K562 (cell line): ENCODE measurements around the gene PPP4R4. TPM values are rescaled to one million over a fixed set of nuclear protein-coding genes. Genes with fewer than 3 reads are reported as not detected.

ENCODE experiments used
- ATAC-seq: fragments of 200-7000 bp; cut with Tn5 transposase; 3 replicates; pipeline ENCODE4 v1.9.1; 2020; ENCODE audit warnings: moderate library complexity
- BruUV-seq: library from RNA; stranded (reverse); fragments of 400-500 nt; replicated peaks from 2 replicates; lab custom pipeline; 2021; lab: Mats Ljungman, UMichigan
- CTCF ChIA-PET: fragments of 300-600 bp; formaldehyde crosslinking; extraction: SDS; loops from one replicate; lab custom pipeline; 2021; ENCODE audit warnings: low intra/inter-chr PET ratio; lab: Yijun Ruan, JAX
- POLR2A ChIA-PET: fragments of 300-600, 350-650 bp; sonication (Branson Sonifier 250); formaldehyde crosslinking; extraction: SDS; loops from one replicate; lab custom pipeline; 2021; ENCODE audit warnings: antibody characterized with exemption, inconsistent platforms; lab: Yijun Ruan, JAX
- DNase-seq, 4 experiments: peaks; one replicate each; pipeline versions ENCODE4 v3.0.0 to v3.0.0-alpha.2; 2011 to 2018; ENCODE audit warnings: low spot score in 3 of 4, mixed read lengths in 3 of 4; ENCODE audit errors: extremely low read depth in 1 of 4
- FAIRE-seq: peaks from 2 replicates; lab custom pipeline; 2011; peaks lifted over from hg19 to GRCh38; lab: Jason Lieb, UNC
- H2AFZ ChIP-seq: 2 replicates; pipeline ENCODE4 v1.6.0; 2011; ENCODE audit warnings: low read depth, low read length, control low read depth, inconsistent platforms
- H3K27ac ChIP-seq: fragments of 200-600 bp; 3 replicates; pipeline ENCODE4 v1.8.0; 2011; ENCODE audit warnings: low read depth, mild to moderate bottlenecking, control low read depth, inconsistent platforms, low read length, moderate library complexity, mixed read lengths; ENCODE audit errors: extremely low read depth
- H3K27me3 ChIP-seq, 2 experiments: fragments of 300-600 bp in 1 of 2; 2 replicates in 1 of 2; 3 replicates in 1 of 2; pipeline versions ENCODE4 v1.6.0 to v1.8.0; 2011; ENCODE audit warnings: inconsistent platforms in 2 of 2, low read length in 2 of 2, mild to moderate bottlenecking in 1 of 2, mixed read lengths in 1 of 2, moderate library complexity in 1 of 2; ENCODE audit not compliant: control insufficient read depth in 2 of 2, insufficient read depth in 2 of 2
- H3K36me3 ChIP-seq: fragments of 300-600 bp; 3 replicates; pipeline ENCODE4 v1.8.0; 2011; ENCODE audit warnings: mild to moderate bottlenecking, low read length, inconsistent platforms; ENCODE audit not compliant: control insufficient read depth, insufficient read depth
- H3K4me1 ChIP-seq, 2 experiments: fragments of 200-600 bp in 1 of 2; replicated peaks in 1 of 2; 2 replicates in 1 of 2; 3 replicates in 1 of 2; pipeline versions ENCODE4 v1.5.1 to v1.8.0; 2011; ENCODE audit warnings: inconsistent platforms in 2 of 2, low read length in 2 of 2, mild to moderate bottlenecking in 1 of 2, mixed read lengths in 1 of 2, moderate library complexity in 1 of 2; ENCODE audit not compliant: control insufficient read depth in 2 of 2, insufficient read depth in 2 of 2
- H3K4me2 ChIP-seq: 2 replicates; pipeline ENCODE4 v1.6.1; 2011; ENCODE audit warnings: low read length, control low read depth, inconsistent platforms, mixed read lengths; ENCODE audit not compliant: insufficient read depth
- H3K4me3 ChIP-seq: fragments of 200-600 bp; sonication (generic), shearing (Covaris generic); 2 replicates; pipeline ENCODE4 v1.5.1; 2016; ENCODE audit warnings: control low read depth, inconsistent platforms
- H3K79me2 ChIP-seq: fragments of 200-600 bp; 3 replicates; pipeline ENCODE4 v1.8.0; 2011; ENCODE audit warnings: low read length, inconsistent platforms; ENCODE audit not compliant: control insufficient read depth, insufficient read depth
- H3K9ac ChIP-seq, 2 experiments: 2 replicates each; pipeline versions ENCODE4 v1.6.0 to v1.6.1; 2011; ENCODE audit warnings: low read depth in 2 of 2, low read length in 2 of 2, control low read depth in 1 of 2, inconsistent platforms in 1 of 2, mild to moderate bottlenecking in 1 of 2, mixed read lengths in 1 of 2; ENCODE audit not compliant: insufficient read depth in 1 of 2
- H3K9me1 ChIP-seq: one replicate; pipeline ENCODE4 v1.6.0; 2011; ENCODE audit warnings: inconsistent platforms, mild to moderate bottlenecking, low read length, moderate library complexity; ENCODE audit not compliant: control insufficient read depth, insufficient read depth
- H3K9me3 ChIP-seq: replicated peaks from 2 replicates; pipeline ENCODE4 v1.5.1; 2011; ENCODE audit warnings: low read depth, low read length, inconsistent platforms; ENCODE audit not compliant: control insufficient read depth, insufficient read depth
- H4K20me1 ChIP-seq: replicated peaks from 2 replicates; pipeline ENCODE4 v1.6.1; 2011; ENCODE audit warnings: low read length, inconsistent platforms, mixed read lengths; ENCODE audit not compliant: control insufficient read depth, insufficient read depth
- CBX8 ChIP-seq: fragments of 200-600 bp; sonication (generic); IDR thresholded peaks from 2 replicates; pipeline ENCODE4 v1.6.1; 2012; ENCODE audit warnings: borderline replicate concordance, mixed run types, low read depth, mild to moderate bottlenecking, moderate library complexity, mixed read lengths, low read length, control low read depth, inconsistent platforms; ENCODE audit not compliant: poor library complexity, severe bottlenecking; ENCODE audit errors: extremely low read depth
- NBN ChIP-seq: fragments of 450-650 bp; IDR thresholded peaks from 2 replicates; pipeline ENCODE4 v1.6.1; 2016; ENCODE audit warnings: low read depth, mild to moderate bottlenecking
- TAF15 ChIP-seq: fragments of 200-400 bp; formaldehyde crosslinking; IDR thresholded peaks from 2 replicates; pipeline ENCODE4 v1.6.1; 2017; ENCODE audit warnings: mild to moderate bottlenecking, low read depth, low read length, moderate library complexity
- TEAD1 ChIP-seq, 2 experiments: fragments of 450-650 bp in 1 of 2; sonication (generic) in 1 of 2; formaldehyde crosslinking; IDR thresholded peaks; 2 replicates each; pipeline versions ENCODE4 v1.4.0 to v1.8.0; 2020 to 2022; ENCODE audit warnings: mild to moderate bottlenecking in 2 of 2, missing genetic modification reagents in 1 of 2
- WGBS: fragments of 100-300 bp; shearing (Covaris generic); methylation state at CpG from one replicate; pipeline ENCODE4 v1.1.6; 2016; ENCODE audit warnings: low coverage, mixed read lengths; ENCODE audit not compliant: insufficient coverage; ENCODE audit errors: missing lambda C conversion rate; 5-methylcytosine and 5-hydroxymethylcytosine counted together
- in situ Hi-C: fragments of 300-500 bp; cut with MboI; formaldehyde crosslinking; loops from 4 replicates; pipeline ENCODE4 v1.15.0; 2018; ENCODE audit warnings: inconsistent platforms, mixed read lengths
- intact Hi-C: fragments of 100-400 bp; cut with micrococcal nuclease; formaldehyde crosslinking; loops from 2 replicates; pipeline ENCODE4 v1.14.2; 2022
- polyA plus RNA-seq, 8 experiments: library from polyadenylated mRNA; depleted of rRNA in 4 of 8; stranded (reverse) in 5 of 8; unstranded in 3 of 8; fragments of >200 nt; fragmentation: Nextera tagmentation in 2 of 8; fragmentation: Illumina TruSeq in 1 of 8; extraction: Ambion mirVana in 2 of 8; extraction: Trizol in 1 of 8; gene quantifications; 2 replicates each; pipeline versions ENCODE4 v1.2.1 to v1.2.3, GENCODE V29; 2011 to 2014; ENCODE audit warnings: inconsistent platforms in 1 of 8, missing spikeins in 1 of 8
- total RNA-seq, 7 experiments: library from RNA; depleted of rRNA in 6 of 7; stranded (reverse); fragments of >200 nt in 6 of 7; fragmentation: Illumina TruSeq in 2 of 7; extraction: Trizol in 2 of 7; gene quantifications; 2 replicates each; pipeline versions ENCODE4 v1.2.1 to v1.2.3, GENCODE V29; 2011 to 2021; ENCODE audit warnings: low replicate concordance in 1 of 7
- TF ChIP-seq, protein P1 (sequence below): sonication (generic); formaldehyde crosslinking; IDR thresholded peaks from 2 replicates; pipeline ENCODE4 v1.8.1; 2023; ENCODE audit warnings: missing genetic modification reagents, mild to moderate bottlenecking, borderline replicate concordance
- TF ChIP-seq, protein P2 (sequence below), 3 experiments: fragments of 200-800 bp in 1 of 3; fragments of 250-450 bp in 1 of 3; fragments of 450-650 bp in 1 of 3; sonication (Bioruptor Pico) in 1 of 3; sonication (Bioruptor generic) in 1 of 3; formaldehyde crosslinking in 1 of 3; IDR thresholded peaks; 2 replicates each; pipeline versions ENCODE4 v1.6.1 to v1.8.0; 2016 to 2022; ENCODE audit warnings: mild to moderate bottlenecking in 2 of 3, missing genetic modification characterization in 2 of 3, missing compliant biosample characterization in 1 of 3, moderate library complexity in 1 of 3
- TF ChIP-seq, protein P3 (sequence below): sonication (generic); IDR thresholded peaks from 2 replicates; pipeline ENCODE4 v1.6.1; 2016
- TF ChIP-seq, protein P4 (sequence below): fragments of 450-650 bp; conservative IDR thresholded peaks from 2 replicates; pipeline ENCODE4 v1.6.1; 2016; ENCODE audit warnings: missing genetic modification characterization, low read depth, mild to moderate bottlenecking, missing compliant biosample characterization, moderate library complexity

PPP4R4 gene
- total and polyA plus RNA-seq, 9 of the 15 experiments (the other 6 are each of a cell fraction or from before 2014, with no cell fraction given), result 0.11 to 0.26 TPM; not detected in 7

DNA sequence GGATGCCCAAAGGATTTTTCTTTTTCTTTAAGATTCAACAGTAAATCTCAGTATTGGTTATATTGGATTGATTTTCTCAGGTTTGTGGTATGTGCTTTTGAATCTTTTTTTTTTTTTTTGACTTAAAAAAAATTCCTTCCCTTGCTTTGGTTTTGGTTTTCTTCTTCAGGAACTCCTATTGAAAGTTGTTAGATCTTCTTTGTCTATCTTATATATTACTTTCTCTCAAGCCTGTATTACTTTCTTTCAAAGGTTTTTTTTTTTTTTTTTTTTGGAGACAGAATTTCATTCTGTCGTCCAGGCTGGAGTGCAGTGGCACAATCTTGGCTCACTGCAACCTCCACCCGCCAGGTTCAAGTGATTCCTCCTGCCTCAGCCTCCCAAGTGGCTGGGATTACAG lies 21.9 kb downstream of the PPP4R4 start:
- intact Hi-C loops, result no loop called here
- no peak for FAIRE-seq
- no TSS peak for BruUV-seq
- no peak for TF ChIP-seq TEAD1 (CRISPR knock-in tag; IDR thresholded peaks at IDR 0.05)
- no peak for TF ChIP-seq TAF15
- TF ChIP-seq, protein P1, sequence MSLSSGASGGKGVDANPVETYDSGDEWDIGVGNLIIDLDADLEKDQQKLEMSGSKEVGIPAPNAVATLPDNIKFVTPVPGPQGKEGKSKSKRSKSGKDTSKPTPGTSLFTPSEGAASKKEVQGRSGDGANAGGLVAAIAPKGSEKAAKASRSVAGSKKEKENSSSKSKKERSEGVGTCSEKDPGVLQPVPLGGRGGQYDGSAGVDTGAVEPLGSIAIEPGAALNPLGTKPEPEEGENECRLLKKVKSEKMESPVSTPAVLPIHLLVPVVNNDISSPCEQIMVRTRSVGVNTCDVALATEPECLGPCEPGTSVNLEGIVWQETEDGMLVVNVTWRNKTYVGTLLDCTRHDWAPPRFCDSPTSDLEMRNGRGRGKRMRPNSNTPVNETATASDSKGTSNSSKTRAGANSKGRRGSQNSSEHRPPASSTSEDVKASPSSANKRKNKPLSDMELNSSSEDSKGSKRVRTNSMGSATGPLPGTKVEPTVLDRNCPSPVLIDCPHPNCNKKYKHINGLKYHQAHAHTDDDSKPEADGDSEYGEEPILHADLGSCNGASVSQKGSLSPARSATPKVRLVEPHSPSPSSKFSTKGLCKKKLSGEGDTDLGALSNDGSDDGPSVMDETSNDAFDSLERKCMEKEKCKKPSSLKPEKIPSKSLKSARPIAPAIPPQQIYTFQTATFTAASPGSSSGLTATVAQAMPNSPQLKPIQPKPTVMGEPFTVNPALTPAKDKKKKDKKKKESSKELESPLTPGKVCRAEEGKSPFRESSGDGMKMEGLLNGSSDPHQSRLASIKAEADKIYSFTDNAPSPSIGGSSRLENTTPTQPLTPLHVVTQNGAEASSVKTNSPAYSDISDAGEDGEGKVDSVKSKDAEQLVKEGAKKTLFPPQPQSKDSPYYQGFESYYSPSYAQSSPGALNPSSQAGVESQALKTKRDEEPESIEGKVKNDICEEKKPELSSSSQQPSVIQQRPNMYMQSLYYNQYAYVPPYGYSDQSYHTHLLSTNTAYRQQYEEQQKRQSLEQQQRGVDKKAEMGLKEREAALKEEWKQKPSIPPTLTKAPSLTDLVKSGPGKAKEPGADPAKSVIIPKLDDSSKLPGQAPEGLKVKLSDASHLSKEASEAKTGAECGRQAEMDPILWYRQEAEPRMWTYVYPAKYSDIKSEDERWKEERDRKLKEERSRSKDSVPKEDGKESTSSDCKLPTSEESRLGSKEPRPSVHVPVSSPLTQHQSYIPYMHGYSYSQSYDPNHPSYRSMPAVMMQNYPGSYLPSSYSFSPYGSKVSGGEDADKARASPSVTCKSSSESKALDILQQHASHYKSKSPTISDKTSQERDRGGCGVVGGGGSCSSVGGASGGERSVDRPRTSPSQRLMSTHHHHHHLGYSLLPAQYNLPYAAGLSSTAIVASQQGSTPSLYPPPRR (CRISPR knock-in tag), result no peak
- no peak for TF ChIP-seq CBX8
- no peak for TF ChIP-seq NBN
- TF ChIP-seq, protein P2, sequence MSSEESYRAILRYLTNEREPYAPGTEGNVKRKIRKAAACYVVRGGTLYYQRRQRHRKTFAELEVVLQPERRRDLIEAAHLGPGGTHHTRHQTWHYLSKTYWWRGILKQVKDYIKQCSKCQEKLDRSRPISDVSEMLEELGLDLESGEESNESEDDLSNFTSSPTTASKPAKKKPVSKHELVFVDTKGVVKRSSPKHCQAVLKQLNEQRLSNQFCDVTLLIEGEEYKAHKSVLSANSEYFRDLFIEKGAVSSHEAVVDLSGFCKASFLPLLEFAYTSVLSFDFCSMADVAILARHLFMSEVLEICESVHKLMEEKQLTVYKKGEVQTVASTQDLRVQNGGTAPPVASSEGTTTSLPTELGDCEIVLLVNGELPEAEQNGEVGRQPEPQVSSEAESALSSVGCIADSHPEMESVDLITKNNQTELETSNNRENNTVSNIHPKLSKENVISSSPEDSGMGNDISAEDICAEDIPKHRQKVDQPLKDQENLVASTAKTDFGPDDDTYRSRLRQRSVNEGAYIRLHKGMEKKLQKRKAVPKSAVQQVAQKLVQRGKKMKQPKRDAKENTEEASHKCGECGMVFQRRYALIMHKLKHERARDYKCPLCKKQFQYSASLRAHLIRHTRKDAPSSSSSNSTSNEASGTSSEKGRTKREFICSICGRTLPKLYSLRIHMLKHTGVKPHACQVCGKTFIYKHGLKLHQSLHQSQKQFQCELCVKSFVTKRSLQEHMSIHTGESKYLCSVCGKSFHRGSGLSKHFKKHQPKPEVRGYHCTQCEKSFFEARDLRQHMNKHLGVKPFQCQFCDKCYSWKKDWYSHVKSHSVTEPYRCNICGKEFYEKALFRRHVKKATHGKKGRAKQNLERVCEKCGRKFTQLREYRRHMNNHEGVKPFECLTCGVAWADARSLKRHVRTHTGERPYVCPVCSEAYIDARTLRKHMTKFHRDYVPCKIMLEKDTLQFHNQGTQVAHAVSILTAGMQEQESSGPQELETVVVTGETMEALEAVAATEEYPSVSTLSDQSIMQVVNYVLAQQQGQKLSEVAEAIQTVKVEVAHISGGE (CRISPR knock-in tag; IDR thresholded peaks at IDR 0.05), result no peak
- TF ChIP-seq, protein P3, sequence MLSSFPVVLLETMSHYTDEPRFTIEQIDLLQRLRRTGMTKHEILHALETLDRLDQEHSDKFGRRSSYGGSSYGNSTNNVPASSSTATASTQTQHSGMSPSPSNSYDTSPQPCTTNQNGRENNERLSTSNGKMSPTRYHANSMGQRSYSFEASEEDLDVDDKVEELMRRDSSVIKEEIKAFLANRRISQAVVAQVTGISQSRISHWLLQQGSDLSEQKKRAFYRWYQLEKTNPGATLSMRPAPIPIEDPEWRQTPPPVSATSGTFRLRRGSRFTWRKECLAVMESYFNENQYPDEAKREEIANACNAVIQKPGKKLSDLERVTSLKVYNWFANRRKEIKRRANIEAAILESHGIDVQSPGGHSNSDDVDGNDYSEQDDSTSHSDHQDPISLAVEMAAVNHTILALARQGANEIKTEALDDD, result no peak
- TF ChIP-seq, protein P4, sequence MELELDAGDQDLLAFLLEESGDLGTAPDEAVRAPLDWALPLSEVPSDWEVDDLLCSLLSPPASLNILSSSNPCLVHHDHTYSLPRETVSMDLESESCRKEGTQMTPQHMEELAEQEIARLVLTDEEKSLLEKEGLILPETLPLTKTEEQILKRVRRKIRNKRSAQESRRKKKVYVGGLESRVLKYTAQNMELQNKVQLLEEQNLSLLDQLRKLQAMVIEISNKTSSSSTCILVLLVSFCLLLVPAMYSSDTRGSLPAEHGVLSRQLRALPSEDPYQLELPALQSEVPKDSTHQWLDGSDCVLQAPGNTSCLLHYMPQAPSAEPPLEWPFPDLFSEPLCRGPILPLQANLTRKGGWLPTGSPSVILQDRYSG (tag), result no peak

More for the DNA sequence above, 21.9 kb downstream of the PPP4R4 start:
- Histone ChIP-seq H3K4me3 (no peak overlapping the region), H4K20me1 (no peaks in the 10 kb centered on the region), H3K9ac (no peak overlapping the region), H3K79me2 (no peaks in the 10 kb centered on the region), H2AFZ (no peak overlapping the region), H3K9me3 (no peaks in the 10 kb centered on the region), H3K9me1 (no peaks in the 10 kb centered on the region), H3K27ac (no peak overlapping the region), H3K27me3 (no peaks in the 10 kb centered on the region), H3K36me3 (no peaks in the 10 kb centered on the region), H3K4me1 (no peaks in the 10 kb centered on the region), H3K4me2 (no peak overlapping the region)
- no peak for DNase-seq
- 0% methylated on average over 1 of the region's 2 CpGs for WGBS
- ChIA-PET POLR2A (no interaction called here), CTCF (no interaction called here)
- in situ Hi-C loops, result loop anchor here (25.0 kb wide), 1 partner anchor 534 kb away; no protein-coding TSS in a partner anchor
- no peak for ATAC-seq
